CD4-positive, alpha-beta T cell treated with Interleukin-17A for 1 hour (primary cell): Measurements from ENCODE around the gene ATAD3B.
"Not testable (repeated sequence)": the region's sequence is repeated elsewhere in the genome, so short reads cannot be mapped to it uniquely, and the experiment has no call there.

Source experiments
- DNase-seq: peaks from one replicate; pipeline ENCODE4 v3.0.0-alpha.2; 2020

ATAD3B gene

DNA sequence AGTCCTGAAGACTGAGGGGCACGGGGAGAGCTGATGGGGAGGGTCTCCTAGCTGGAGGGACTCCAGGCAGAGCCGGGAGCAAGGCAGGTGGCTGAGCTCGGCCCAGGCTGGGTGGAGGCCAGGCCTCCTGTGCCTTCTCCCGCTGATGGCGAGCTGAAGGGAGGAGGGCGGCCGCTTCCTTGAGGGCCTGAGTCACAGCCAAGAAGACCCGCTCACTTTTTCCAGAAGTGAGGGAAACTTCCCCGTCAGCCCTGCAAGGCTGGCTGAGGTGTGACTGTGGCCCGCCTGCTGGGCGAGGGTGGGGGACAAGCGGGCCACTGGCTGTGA lies 37.8 kb upstream of the ATAD3B start:
- no peak for DNase-seq

- no peak for DNase-seq
Observed at GRCh38 chr1:1434131-1434823, 37.3 kb upstream of the ATAD3B start.

GRCh38 chr1:1434824-1435105 lies 36.8 kb upstream of the ATAD3B start:
- no peak for DNase-seq

GRCh38 chr1:1435106-1435903 lies 36.3 kb upstream of the ATAD3B start, which contains the start of gene VWA1:
TSS of gene VWA1 (plus strand) at chr1:1435690. CDS start at chr1:1435749, 59 bp downstream.
- DNase-seq, result peak; percentile 63

GRCh38 chr1:1435911-1436629 lies 35.5 kb upstream of the ATAD3B start:
- DNase-seq, result no peak

- no peak for DNase-seq
Observed at GRCh38 chr1:1436630-1437032, 34.9 kb upstream of the ATAD3B start.

GRCh38 chr1:1437033-1437903 lies 34.3 kb upstream of the ATAD3B start:
- no peak for DNase-seq

DNA sequence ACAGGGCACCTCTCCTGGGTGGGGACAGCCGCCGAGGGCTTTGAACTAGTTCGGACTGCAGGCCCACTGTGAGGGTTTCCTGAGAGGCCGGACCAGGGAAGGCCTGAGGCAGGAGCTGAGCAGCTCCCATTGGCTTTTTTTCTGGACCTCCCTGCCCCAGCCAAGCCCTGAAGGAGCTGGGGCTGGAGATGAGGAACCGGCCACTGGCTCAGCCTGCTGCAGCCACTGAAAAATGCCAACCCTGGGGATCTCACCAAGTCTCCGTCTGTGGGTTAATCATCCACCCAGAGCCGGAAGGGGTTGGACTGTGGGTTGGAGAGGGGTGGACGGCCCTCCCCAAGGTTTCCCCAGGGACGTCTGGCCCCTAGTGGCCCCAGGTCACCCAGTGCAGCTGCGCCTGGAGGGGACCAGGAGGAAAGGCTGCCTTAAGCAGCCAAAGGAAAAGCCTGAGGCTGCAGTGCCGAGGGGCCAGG lies 33.6 kb upstream of the ATAD3B start:
- no peak for DNase-seq

DNA sequence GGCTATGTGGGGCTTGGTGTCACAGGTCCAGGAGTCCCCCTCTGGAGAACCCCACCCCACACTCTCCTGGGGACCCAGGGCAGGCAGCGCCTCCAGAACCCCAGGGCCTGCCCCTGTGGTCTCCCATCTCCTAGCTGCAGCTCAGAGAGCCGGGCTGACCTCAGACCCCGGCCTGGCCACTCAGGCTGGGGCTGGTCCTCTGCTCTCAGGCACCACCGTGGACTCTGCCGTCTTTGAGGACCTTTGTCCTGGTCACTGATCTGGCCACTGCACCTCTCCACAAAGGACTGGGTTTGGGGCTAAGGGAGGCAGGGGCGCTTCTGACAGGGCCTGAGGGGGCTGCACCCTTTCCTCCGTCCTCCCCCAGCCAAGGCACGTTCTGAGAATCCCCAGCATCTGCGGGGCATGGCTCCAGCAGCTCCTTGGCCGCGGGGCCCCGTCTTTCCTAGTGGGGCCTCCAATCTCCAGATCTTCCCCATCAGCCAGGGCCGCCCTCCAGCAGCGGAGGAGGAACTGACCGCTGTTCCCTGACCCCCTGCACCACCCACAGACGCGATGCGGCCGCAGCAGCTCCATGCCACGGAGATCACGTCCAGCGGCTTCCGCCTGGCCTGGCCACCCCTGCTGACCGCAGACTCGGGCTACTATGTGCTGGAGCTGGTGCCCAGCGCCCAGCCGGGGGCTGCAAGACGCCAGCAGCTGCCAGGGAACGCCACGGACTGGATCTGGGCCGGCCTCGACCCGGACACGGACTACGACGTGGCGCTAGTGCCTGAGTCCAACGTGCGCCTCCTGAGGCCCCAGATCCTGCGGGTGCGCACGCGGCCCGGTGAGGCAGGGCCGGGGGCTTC lies 32.8 kb upstream of the ATAD3B start:
- no peak for DNase-seq

- no peak for DNase-seq
Observed at GRCh38 chr1:1439546-1440261, 31.9 kb upstream of the ATAD3B start.

- no peak for DNase-seq
Observed at GRCh38 chr1:1440262-1441001, 31.1 kb upstream of the ATAD3B start.

DNA sequence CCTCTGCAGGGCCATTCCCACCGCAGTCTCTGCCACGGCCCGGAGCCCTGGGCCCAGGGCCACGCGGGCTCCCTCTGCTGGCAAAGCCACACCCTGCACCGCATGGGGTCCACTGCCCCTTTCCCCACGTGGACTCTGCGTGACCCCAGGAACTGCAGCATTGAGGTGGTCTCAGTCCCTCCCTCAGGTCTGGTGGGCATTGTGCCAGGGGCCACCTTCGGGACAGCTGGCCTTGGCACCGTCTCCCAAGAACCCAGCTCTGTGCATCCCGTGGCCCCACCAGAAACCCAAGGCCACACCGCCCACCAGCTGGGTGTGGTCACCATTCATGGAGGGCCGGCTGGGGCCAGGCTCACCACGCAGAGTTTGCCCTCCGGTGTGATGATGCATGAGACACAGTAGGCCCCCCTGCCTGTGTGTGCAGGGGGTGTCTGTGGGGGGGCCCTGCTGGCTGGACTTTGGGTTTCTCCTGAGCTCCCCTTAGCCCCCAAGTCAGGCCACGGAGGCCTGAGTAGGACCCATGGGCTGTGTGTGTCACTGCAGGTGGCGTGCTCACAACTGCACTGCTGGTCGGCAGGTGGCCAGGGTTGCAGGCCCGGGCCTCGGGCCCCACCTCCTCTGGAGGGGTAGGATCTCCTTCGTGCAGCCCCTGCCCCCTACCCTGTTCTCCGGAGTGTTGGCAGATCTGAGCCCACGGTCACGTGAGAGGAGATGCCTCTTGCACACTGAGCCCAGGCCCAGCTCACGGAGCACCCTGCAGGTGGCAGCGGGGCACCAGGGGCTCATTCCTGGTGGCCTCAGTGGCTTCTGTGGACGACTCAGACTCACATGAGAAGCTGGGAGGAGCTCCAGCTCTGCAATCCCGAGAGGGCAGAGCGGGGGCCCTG lies 30.3 kb upstream of the ATAD3B start:
- DNase-seq, result peak; percentile 39

DNA sequence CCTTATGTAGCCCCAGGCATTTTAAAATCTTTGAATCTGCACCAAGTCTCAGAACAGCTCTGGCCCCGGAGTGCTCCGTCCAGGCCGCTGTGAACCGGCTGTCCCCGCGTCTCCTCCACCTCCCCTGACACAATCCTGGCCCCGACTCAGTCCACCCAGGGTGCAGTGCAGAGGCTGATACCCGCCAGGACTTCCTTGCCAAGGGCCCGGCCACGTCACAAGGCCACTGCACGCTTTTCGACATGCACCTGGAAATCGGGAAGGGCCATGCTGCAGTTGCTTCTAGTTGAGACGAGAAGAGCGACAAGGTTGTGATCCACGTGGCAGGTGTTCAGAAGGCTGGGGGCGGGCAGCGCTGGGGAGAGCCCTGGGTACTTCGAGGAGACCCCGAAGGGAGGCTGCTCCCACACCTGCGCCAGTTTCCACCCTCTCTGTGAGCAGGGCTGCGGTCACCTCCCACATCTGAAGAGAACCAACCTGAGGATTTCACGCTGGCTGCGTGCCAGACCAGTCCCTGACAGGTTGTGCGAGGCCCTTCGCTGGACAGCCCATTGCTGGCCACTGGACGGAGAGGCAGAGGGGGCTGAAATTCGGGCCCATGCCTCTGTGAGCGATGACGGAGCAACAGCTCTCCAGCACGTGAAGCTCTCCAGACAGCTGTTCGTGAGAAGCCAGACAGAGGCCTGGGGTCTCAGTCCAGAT lies 29.3 kb upstream of the ATAD3B start:
- no peak for DNase-seq

DNA sequence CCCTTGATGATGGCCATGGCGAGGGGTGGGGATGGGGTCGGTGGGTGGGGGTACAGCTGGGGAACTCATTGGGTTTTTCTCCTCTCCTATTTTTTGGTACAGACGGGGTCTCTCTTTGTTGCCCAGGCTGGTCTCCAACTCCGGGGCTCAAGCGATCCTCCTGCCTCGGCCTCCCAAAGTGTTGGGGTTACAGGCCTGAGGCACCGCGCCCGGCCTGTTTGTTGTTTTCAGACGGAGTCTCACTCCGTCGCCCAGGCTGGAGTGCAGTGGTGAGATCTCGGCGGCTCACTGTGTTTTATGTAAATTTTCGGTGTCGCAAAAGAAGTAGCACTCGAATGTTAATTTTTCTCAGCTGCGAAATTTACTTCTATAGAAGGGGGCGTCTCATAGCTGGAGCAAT lies 24.9 kb upstream of the ATAD3B start:
- DNase-seq, result not testable (repeated sequence)

- DNase-seq, result no peak
Observed at GRCh38 chr1:1449099-1449739, 22.3 kb upstream of the ATAD3B start, which contains the start of gene ATAD3C. TSS of gene ATAD3C (plus strand) at chr1:1449689. CDS start at chr1:1450684, 995 bp downstream.

- DNase-seq, result not testable (repeated sequence)
Observed at GRCh38 chr1:1450616-1451015, 20.9 kb upstream of the ATAD3B start.

DNA sequence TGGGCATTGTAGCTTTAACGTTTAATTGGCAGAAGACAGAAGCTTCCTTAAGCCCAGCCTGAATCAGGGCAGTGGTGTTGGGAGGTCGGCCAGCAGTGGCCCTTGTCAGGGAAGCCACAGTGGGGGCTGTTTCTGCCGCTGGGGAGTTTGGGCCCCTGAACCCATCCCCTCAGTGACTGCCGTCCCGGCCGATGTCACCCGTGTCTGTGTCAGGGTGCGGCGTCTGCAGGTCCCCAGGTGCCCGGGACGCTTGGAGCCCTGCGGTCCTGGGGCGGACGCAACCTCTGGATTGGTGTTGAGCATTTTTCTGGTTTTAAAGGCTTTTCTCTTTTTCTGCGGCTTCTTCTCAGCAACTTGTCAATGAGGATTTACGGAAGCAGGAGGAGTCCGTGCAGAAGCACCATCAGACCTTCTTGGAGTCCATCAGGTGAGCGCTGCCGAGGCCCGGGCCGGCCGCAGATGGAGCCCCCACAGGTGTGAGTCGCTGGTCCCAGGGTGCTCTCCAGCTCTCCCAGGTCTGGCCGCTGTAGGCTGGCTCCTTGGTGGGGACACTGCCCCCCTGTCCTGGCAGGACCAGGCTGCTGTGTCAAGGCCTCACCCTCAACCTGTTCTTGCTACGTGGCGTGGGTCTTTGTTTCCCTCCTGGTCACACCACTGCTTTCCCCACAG lies 19.7 kb upstream of the ATAD3B start:
- no peak for DNase-seq

GRCh38 chr1:1452365-1452739 lies 19.2 kb upstream of the ATAD3B start:
- DNase-seq, result not testable (repeated sequence)
